Loucy (cell line): ENCODE data around the gene CRYBA4.

Source experiments
- H2AFZ ChIP-seq: fragments of 200-600 bp; sonication (generic); 2 replicates; pipeline ENCODE4 v1.6.0; 2016; ENCODE audit warnings: antibody characterized with exemption, mild to moderate bottlenecking, low read length, moderate library complexity
- H3F3A ChIP-seq: fragments of 200-600 bp; 2 replicates; pipeline ENCODE4 v1.6.0; 2016; ENCODE audit warnings: antibody characterized with exemption, low read depth, mild to moderate bottlenecking
- H3K27me3 ChIP-seq: fragments of 200-600 bp; sonication (generic); 2 replicates; pipeline ENCODE4 v1.6.1; 2014; ENCODE audit warnings: low read length, mild to moderate bottlenecking; ENCODE audit not compliant: insufficient read depth, poor library complexity, severe bottlenecking
- H3K36me3 ChIP-seq: fragments of 200-600 bp; sonication (generic); 2 replicates; pipeline ENCODE4 v1.6.1; 2016; ENCODE audit warnings: low read length; ENCODE audit not compliant: insufficient read depth
- H3K4me1 ChIP-seq: fragments of 200-600 bp; sonication (generic); 2 replicates; pipeline ENCODE4 v1.5.1; 2014; ENCODE audit warnings: low read length, mild to moderate bottlenecking; ENCODE audit not compliant: insufficient read depth, poor library complexity, severe bottlenecking
- H3K4me2 ChIP-seq: fragments of 200-600 bp; sonication (generic); 2 replicates; pipeline ENCODE4 v1.6.0; 2014; ENCODE audit warnings: antibody characterized with exemption, low read length, low read depth, mild to moderate bottlenecking; ENCODE audit not compliant: poor library complexity, severe bottlenecking
- H3K4me3 ChIP-seq: fragments of 200-600 bp; sonication (generic); 2 replicates; pipeline ENCODE4 v1.5.1; 2014; ENCODE audit warnings: low read length, mild to moderate bottlenecking, mixed read lengths; ENCODE audit not compliant: poor library complexity, severe bottlenecking
- H3K79me2 ChIP-seq: fragments of 200-600 bp; sonication (generic); 2 replicates; pipeline ENCODE4 v1.6.1; 2014; ENCODE audit warnings: low read length; ENCODE audit not compliant: insufficient read depth
- H3K9ac ChIP-seq: fragments of 200-600 bp; sonication (generic); 2 replicates; pipeline ENCODE4 v1.6.0; 2014; ENCODE audit warnings: mild to moderate bottlenecking, low read depth, low read length, moderate library complexity; ENCODE audit not compliant: poor library complexity, severe bottlenecking
- H3K9me2 ChIP-seq: fragments of 200-600 bp; sonication (generic); replicated peaks from 2 replicates; pipeline ENCODE4 v1.6.1; 2016; ENCODE audit warnings: low read depth, low read length, mixed read lengths
- H3K9me3 ChIP-seq: fragments of 200-600 bp; sonication (generic); 2 replicates; pipeline ENCODE4 v1.6.1; 2014; ENCODE audit warnings: mild to moderate bottlenecking, antibody characterized with exemption, low read length, low read depth; ENCODE audit not compliant: insufficient read depth
- H4K20me1 ChIP-seq: fragments of 200-600 bp; sonication (generic); 2 replicates; pipeline ENCODE4 v1.6.0; 2014; ENCODE audit warnings: antibody characterized with exemption, low read length, mild to moderate bottlenecking; ENCODE audit not compliant: insufficient read depth, poor library complexity, severe bottlenecking
- EZH2phosphoT487 ChIP-seq: fragments of 200-600 bp; IDR thresholded peaks from 2 replicates; pipeline ENCODE4 v1.6.1; 2018; ENCODE audit warnings: antibody characterized with exemption, mild to moderate bottlenecking, moderate library complexity, borderline replicate concordance
- TF ChIP-seq, protein P1 (sequence below): fragments of 200-600 bp; sonication (generic); conservative IDR thresholded peaks from 2 replicates; pipeline ENCODE4 v1.5.1; 2014; ENCODE audit warnings: mild to moderate bottlenecking, antibody characterized with exemption, low read length

Gene CRYBA4

DNA sequence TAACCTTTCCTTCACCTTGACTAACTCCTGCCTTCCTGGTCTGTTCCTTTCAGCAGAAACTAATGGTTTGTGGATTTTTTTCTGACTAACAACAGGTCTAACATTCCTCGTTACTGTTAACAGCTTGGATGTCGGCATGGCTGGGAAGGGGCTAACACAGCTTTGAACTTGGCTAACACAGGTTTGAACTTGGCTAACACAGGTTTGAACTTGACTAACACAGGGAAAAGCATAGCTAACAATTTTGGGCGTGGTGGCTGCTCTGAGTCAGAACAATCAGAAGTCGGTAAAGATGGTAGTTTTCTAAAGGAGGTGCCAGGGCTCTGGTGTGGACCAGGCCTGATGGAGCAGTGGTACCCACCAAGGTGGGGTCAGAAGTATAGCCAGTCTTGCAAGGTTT, 51.7 kb downstream of the CRYBA4 start:
- Histone ChIP-seq H3K4me3 (peak overlapping the region; percentile 98), H3K36me3 (no peaks in the 10 kb centered on the region), H4K20me1 (peaks cover 6% of the 10 kb centered on the region), H3K4me2 (peak overlapping the region; percentile 98), H3K4me1 (peaks cover 54% of the 10 kb centered on the region), H3K9ac (peak overlapping the region; percentile 96), H3F3A (peaks cover 11% of the 10 kb centered on the region), H3K9me3 (no peaks in the 10 kb centered on the region), H3K27me3 (no peaks in the 10 kb centered on the region), H2AFZ (0 out of 2 replicates have a peak overlapping the region, but pooled peaks have one; percentile 47), H3K79me2 (peaks cover 31% of the 10 kb centered on the region), H3K9me2 (no peaks in the 10 kb centered on the region)
- TF ChIP-seq, protein P1, sequence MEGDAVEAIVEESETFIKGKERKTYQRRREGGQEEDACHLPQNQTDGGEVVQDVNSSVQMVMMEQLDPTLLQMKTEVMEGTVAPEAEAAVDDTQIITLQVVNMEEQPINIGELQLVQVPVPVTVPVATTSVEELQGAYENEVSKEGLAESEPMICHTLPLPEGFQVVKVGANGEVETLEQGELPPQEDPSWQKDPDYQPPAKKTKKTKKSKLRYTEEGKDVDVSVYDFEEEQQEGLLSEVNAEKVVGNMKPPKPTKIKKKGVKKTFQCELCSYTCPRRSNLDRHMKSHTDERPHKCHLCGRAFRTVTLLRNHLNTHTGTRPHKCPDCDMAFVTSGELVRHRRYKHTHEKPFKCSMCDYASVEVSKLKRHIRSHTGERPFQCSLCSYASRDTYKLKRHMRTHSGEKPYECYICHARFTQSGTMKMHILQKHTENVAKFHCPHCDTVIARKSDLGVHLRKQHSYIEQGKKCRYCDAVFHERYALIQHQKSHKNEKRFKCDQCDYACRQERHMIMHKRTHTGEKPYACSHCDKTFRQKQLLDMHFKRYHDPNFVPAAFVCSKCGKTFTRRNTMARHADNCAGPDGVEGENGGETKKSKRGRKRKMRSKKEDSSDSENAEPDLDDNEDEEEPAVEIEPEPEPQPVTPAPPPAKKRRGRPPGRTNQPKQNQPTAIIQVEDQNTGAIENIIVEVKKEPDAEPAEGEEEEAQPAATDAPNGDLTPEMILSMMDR: no peak
- TF ChIP-seq EZH2phosphoT487: no peak

DNA sequence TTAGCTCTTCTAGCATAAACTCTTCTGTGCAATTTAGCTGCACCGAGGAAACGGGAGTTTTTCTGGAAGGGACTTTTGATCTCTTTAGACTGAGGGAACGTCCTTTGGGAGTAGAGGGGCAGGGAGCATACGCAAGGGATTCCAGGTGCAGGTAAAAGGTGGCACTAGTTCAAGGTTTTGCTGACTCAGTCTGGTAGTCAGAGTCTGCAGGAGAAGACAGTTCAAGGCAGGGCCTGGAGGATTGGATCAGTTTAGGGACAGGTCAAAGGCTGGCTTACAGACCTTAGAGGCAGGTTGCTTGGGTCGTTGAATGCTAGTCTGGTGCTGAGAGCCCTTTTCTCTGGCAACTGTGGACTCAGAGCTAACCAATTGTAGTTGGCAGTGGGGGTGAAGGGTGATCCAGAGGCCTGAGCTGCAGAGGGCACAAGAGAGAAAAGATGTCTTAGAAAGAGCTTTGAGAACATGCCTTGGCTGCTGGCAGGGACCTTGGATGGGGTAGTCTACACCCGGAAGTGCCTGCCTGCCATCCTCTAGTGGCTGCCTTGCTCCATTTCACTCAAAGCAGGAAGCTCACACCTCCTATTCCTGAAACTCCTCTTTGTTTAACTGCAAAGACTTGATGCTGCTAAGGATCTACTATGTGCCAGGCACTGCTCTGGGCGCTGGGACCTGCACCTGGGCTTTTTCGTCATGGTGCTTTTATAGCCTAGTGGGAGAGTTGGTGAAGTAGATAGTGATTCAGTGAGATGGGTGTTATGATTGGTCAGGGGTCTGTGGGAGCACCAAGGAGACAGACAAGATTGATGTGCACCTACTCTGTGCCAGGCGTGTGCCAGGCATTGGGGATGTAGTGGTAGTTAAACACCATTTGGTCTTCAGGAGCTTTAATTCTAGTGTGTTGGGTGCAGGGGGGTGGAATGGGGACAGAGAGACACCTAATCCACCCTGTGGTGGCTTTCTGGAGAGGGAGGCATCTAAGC, 52.7 kb downstream of the CRYBA4 start:
- Histone ChIP-seq H3K9me3 (no peaks in the 10 kb centered on the region), H3K4me3 (peak overlapping the region; percentile 98), H3K4me1 (peaks cover 47% of the 10 kb centered on the region), H3K4me2 (peak overlapping the region; percentile 98), H2AFZ (no peak overlapping the region), H3K36me3 (no peaks in the 10 kb centered on the region), H4K20me1 (peaks cover 6% of the 10 kb centered on the region), H3K9ac (peak overlapping the region; percentile 96), H3K27me3 (no peaks in the 10 kb centered on the region), H3K79me2 (peaks cover 31% of the 10 kb centered on the region), H3K9me2 (no peaks in the 10 kb centered on the region), H3F3A (peaks cover 11% of the 10 kb centered on the region)
- TF ChIP-seq EZH2phosphoT487: no peak
- TF ChIP-seq, protein P1: peak; percentile 38; the same call in 1 of the 2 replicates

DNA sequence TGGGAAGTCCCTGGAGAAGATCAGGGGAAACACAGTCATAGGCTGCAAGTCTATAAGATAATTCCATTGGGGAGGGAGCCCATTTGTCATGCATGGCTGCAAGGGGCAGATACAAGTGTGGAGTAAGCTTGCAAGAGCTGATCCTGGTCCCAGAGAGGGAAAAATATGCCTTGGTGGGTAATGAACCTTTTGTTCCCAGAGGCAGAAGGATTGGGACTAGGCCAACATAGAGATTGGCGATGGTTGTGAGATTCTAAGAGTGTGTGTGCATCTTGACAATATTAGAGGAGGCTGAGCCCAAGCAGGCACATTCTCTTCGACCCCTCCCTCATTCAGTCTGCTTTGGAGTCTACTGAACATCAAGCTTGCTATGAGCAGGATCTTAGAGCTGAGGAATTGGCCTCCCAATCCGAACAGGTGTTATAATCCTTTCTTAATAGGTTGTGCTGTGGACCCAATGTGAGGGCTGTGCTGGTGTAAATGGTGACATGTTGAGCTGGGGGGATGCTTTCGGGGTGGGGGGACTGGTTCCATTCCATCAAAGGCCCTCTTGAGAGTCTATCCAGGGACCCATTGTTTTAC, 54.0 kb downstream of the CRYBA4 start:
- H3K9ac ChIP-seq: no peak overlapping the region
- H3K4me3 ChIP-seq: peak overlapping the region; percentile 98
- H3K4me1 ChIP-seq: peaks cover 44% of the 10 kb centered on the region
- peaks cover 6% of the 10 kb centered on the region for H4K20me1 ChIP-seq
- peaks cover 31% of the 10 kb centered on the region for H3K79me2 ChIP-seq
- peaks cover 11% of the 10 kb centered on the region for H3F3A ChIP-seq
- peak overlapping the region; percentile 98 for H3K4me2 ChIP-seq
- H3K9me3 ChIP-seq: no peaks in the 10 kb centered on the region
- H2AFZ ChIP-seq: no peak overlapping the region
- H3K9me2 ChIP-seq: no peaks in the 10 kb centered on the region
- H3K36me3 ChIP-seq: no peaks in the 10 kb centered on the region
- TF ChIP-seq EZH2phosphoT487: no peak
- TF ChIP-seq, protein P1: no peak
- H3K27me3 ChIP-seq: no peaks in the 10 kb centered on the region
